ENCODE data around the gene EVPL.
A peak's percentile ranks its signal among the peaks of the same experiment; 100 is the strongest.
"Not testable (repeated sequence)": the region's sequence is repeated elsewhere in the genome, so short reads cannot be mapped to it uniquely, and the experiment has no call there.

EVPL gene

DNA sequence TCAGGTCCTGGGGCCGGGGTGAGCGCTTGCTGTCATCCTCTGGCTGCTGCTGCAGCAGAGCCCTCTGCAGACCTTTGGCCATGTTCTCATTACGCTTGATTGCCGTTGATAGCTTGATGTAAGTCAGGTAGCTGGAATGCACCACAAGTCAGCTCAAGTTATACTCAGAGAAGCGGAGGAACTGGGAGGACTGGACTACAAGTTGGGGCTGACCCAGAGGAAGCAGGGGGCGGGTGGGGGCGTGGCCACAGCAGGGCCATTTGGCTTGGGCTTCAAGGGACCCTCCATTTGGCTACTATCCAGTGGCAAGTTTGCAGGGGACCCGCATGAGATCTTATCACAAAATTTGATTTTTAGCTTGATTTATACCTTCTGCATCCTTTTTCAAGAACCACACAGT, 19.0 kb upstream of the EVPL start:
- DNase-seq, result no peak

DNA sequence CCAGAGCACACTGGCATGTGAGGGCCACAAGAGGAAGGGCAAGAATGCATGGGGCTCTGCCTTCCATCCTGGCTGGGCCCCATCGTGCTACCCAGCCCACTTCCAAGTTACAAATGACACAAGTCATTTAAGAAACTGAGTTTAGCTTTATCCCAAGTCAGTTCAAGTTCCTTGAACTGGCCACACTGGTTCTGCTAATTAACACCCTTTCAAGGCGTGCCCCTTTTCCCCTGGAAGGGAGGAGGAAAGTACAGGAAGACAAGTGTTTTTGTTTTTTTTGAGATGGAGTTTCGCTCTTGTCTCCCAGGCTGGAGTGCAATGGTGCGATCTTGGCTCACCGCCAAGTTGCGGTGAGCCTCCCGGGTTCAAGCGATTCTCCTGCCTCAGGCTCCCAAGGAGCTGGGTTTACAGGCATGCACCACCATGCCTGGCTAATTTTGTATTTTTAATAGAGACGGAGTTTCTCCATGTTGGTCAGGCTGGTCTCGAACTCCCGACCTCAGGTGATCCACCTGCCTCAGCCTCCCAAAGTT, 17.4 kb upstream of the EVPL start:
- DNase-seq, result not testable (repeated sequence)

DNA sequence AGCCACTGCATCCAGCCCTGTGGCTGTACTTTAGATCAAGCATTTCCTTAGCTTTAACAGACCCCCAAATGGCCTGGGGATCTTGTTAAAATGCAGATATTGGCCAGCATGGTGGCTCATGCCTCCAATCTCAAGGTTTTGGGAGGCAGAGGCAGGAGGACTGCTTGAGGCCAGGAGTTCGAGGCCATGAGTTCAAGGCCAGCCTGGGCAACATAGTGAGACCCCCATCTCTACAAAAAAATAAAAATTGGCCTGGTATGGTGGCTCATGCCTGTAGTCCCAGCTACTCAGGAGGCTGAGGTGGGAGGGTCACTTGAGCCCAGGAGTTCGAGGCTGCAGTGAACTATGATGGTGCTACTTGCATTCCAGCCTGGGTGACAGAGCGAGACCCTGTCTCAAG, 15.8 kb upstream of the EVPL start:
- not testable (repeated sequence) for DNase-seq

DNA sequence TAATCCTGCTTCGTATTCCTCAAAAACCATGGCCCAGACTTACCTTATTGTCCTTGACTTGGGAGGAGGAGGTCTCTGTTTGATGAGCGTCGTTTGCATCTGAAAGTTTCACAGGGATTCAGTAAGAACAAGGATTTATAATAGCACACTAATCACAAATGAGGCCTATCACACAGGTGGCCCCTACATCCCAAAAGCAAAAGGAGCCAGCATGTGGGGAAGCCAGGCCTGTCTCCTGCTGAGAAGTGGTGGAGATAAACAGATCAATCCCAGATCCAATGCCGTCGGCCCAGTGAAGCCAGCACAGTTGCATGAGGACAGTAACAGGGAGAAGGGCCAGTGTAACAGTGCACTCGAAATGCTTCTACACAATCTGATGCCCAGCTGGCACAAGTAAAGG, 13.3 kb upstream of the EVPL start:
- no peak for DNase-seq

DNA sequence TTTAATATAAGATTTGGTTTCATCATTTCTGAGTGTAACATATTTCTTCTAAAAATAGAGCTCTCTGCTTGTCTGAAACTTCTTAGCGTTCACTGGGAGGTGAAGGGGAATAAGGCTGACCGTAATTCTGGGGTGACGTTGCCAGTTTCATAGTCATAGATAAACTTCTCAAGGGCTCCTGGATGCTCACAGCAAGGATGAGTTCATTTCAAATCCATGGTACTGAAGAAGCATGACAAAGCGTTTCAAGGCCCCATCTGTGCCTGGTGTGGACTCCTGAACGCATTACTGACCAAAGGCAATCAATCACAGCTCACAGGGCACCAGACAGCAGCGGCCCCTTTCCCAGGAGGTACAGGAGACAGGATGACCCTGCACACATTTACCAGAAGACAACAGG, 12.0 kb upstream of the EVPL start:
- no peak for DNase-seq

DNA sequence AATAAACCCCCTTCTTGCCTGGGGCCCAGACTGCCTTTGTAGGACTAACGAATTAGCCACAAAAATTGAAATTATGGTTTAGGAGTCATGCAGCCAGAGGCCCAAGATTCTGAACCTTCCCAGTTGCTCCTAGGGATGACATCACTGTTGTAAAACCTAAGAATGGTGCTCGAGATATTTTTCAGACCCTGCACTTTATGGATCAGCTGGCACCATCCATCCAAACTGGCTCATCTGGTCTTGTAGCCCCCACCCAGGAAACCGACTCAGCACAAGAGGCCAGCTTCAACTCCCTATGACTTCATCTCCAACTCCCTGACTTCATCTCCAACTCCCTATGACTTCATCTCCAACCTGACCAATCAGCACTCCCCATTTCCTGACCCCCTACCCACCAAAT, 10.9 kb upstream of the EVPL start:
- no peak for DNase-seq

DNA sequence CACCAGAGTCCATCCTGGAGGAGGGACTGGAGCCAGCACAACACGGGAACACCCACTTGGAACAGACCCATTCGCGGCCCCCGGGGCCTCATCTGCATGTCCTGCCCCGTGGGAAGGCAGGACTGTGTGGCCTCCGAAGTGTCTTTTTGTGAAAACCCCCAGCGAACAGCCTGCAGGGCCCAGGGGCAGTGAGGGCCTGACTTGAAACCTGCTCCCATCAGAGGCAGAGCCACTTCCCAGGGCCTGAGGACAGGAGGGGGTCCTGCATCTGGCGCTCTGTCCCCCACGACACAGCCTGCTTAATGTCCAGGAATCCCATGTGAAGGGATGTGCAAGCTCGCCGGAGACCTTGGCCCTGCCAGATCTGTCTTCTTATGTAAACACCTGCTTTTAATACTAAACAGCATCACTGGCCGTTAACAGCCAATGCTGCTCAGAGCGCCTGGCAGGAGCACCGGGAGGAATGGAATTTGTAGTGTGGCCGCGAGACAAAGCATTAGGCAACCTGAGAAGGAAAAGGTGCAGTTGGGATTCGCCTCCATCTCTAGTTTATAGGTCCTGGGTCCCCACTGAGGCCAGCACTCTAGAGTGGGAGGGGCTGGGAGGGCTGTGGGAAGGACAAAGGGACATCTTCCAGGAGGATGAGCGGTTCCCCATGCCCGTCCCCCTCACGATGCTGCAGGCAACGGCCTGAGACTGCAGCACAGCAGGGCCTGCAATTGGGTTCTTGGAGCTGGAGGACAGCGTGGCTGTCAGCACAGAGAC, 9.6 kb upstream of the EVPL start:
- DNase-seq, result peak; percentile 23

DNA sequence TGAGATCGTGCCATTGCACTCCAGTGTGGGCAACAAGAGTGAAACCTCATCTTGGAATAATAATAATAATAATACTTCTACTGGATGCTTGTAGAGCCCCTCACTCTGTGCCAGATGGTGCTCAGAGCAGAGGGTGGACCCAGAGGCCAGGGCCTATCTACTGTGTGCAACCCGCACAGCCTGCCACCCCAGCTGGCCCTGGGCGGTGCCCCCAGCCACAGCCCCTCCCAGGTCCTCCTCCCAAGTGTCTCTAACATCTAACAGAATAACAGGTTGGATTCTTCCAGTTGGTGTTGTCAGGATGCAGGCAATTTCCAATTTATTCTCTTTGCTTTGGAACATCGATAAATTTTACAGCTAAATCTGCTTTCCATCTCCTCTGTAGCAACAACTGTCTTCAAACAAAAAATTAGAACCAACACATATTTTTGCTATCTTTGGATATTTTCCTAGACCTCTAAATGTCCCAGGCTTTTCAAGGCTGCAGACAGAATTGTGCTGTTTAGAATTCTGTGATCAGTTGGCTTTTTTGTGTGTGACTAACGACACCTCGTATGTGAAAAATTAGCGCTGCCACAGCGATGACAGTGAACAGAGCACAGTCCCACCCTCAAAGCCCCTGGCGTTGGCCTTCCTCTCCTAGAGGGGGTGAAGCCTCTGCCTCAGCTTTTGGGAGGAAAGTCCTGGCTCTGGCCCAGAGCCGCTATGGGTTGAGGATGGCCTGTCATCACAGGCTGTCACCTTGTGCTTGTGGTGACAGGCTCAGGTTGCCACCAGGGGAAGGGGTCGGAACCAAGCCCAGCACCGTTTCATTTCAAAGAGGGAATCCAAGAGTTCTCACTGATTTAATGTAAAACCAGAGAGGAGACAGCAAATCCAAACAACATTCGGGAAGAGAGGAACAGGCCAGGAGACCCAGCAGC, 7.6 kb upstream of the EVPL start:
- DNase-seq, result no peak

DNA sequence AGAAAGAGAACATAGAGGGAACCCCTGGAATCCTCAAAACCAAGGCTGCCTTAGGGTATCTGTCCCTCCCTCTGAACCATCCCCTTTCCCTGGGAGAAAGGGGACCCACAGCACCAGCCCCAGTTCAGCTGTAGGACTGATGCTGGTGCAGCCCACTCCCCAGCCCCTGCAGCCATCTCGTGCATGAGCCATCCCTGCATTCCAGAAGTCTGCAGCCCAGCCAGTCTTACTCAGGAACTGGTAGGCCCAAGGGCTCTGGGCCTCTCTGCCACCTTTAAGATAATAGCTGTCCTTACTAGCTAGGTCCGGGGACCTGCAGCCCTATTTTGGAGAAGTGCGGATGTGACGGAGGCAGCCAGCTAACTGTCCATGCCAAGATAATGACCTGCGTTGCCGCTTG, 6.0 kb upstream of the EVPL start:
- DNase-seq, result no peak

DNA sequence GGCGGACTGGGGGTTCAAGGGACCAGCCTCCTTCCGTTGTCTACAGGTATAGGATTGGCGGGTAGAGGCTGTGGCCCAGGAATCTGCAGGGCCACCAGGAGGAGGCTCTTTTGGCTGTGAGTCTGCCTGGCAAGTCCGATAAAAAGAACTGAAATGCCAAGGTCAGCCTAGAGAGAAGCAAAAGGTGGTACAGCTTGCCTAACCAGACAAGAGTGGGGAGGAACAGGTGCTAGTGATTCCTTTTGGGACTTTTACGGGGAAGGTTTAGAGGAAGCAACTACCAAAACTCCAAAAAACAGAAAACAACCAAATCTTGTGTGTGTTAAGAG, 5.6 kb upstream of the EVPL start:
- no peak for DNase-seq

DNA sequence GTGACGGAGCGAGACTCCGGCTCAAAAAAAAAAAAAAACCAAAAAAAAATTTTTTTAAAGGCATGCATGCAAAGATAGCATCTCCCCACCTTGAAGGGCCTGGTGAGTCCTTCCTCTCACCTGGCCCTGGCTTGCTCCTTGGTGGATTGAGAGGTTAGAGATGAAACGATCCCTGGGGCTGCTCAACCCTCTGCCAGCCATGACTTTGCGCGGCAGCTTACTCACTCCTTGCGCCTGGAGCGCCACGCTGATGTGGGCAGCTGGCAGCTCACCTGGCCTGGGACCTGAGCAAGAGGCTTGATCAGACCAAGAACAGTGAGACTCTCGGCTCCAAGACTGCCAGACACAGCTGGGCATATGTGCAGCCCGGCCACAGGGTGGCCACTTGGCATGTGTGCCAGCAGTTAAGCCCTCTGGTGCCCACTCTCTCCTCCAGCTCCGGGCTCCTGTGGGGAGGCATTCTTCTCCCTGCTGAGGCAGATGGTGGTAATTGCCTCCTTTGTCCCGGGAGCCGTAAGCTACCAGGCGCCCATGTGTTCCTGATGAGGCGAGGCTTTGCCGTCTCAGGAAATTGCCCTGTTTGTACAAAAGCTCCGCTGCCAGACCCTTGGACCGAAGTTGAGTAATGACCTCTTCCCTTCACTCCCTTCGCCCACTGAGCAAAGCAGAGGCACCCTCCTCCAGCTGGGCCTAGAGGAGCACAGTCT, 5.1 kb upstream of the EVPL start:
- peak; percentile 39 for DNase-seq

DNA sequence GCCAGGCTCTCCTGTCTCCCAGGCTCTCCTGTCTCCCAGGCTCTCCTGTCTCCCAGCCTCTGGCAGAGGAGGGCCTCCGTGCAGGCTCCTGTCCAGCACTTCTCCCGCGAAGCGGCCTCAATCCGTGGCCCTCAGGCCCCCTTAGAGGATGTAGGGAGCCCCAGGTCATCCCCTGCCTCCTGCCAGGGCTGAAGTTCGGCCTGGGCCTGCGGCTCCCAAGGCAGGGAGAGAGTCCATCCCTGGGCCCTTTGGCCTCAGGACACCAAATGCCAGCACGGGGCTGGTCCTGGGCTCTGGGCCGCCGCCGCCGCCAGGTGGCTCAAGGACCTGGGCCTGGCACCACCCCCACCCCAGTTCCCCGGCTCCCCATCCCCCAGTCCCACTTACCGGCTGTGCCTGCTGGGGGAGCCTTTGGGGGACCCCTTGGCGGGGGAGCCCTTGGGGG, 370 bp downstream of the EVPL start:
- peak; percentile 68 for DNase-seq

DNA sequence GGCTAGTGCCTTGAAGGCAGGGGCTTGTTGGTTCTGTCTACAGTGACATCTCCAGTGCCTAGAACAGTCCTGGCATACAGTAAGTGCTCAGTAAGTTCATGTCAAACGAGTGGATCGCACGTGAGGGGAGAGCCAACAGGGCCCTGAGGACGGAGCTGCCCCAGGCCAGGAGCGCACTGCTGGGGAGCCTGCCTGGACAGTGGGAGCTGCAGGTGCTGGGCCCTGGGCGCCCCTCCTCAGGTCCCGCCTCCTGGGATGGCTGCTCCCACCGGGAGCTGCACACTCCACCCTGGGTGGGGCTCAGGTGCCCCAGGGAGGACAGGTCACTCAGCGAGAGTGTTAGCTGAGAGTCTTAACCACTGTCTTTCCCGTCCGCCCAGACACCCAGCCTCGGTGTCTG, 1.8 kb downstream of the EVPL start:
- DNase-seq, result no peak

DNA sequence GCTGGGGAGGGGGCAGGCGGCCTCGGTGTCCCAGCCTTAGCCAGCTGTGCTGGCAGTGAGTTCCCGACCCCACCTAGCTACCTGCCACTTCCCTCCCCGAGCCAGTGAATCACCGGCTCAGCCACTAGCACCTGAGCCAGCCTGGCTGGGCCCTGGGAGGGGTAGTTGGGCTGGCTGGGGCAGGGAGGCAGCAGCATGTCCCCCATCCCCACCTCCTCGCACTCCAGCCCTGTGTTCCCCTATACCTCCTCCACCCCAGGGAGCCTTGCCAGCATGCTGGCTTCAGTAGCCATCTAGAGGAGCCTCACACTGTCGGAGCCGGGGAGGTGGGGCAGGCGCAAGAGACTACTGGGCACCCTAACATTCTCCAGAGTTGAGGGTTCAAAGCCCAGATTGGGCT, 2.8 kb downstream of the EVPL start:
- no peak for DNase-seq

DNA sequence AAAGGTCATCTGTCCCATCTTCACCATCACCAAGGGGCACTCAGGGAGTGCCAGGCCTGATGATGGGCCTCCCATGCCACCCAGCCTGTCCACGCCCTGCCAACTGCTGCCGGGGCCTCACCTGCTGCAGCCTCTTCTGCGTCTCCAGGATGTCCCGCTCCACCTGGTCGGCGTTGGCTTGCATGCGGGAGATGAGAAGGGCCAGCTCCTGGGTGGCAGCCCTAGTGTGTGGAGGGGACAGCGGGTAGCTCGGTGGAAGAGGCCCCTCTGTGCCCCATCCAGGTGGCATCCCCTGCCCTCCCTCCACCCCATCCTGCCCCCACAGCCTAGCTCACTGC, 3.2 kb downstream of the EVPL start:
- DNase-seq, result no peak

DNA sequence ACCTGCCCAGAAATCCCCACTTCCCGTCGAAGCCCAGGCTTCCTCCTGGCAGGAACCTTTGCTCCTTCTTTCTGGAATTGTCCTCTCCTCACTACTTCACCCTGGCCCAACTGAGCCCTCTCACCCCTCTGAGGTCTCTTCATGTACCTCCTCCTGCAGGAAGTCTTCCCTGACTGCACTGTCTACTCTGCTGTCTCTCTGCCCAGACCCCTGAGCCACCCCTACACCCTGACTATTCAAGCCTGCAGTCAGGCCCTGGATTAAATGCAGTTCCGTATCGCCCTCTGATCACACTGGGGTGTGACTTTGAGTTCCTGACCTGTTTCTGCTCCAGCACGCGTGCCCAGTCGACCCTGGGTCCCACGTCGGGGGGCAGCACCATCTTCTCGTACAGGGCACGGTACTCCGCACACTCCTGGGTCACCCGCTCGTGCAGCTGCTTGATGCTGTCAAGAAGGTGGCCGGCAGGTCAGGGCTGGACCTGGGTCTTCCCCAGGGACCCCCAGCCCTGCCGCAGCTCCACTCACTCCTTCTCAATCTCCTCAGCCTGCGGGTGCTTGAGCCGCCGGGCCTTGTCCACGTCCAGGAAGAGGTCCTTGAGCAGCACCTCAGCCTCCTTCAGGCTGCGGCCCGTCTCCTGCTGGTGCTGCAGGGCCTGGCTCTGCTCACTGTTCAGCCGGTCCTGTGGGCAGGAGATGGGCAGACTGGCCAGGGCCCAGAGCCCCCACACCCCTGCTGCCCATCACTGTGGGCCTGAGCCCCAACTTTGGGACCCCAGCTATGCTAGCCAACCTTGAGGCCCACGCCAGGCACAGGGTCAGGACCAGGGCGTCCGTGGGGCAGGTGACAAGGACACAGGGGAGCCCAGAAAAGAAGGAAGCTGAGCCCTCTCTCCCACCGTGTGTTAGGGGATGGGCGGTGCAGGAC, 3.9 kb downstream of the EVPL start:
- DNase-seq, result no peak

DNA sequence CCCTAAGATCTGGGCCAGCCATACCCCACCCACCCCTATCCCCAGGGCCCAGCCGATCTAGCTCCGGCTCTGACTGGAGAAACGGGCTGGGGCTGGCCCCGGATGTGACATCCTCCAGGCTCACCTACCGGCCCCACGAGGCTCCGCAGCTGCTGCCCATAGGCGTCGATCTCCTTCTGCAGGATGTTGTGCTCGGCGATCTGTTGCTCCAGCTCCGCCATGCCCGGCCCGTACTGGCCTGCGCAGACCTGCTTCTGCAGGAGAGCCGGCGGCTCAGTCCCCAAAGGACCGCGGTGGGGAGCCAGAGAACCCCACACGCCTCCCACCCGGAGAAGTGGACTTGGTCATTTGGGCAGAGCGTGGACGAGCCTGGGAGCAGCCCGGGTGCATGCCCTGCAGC, 4.8 kb downstream of the EVPL start:
- no peak for DNase-seq

DNA sequence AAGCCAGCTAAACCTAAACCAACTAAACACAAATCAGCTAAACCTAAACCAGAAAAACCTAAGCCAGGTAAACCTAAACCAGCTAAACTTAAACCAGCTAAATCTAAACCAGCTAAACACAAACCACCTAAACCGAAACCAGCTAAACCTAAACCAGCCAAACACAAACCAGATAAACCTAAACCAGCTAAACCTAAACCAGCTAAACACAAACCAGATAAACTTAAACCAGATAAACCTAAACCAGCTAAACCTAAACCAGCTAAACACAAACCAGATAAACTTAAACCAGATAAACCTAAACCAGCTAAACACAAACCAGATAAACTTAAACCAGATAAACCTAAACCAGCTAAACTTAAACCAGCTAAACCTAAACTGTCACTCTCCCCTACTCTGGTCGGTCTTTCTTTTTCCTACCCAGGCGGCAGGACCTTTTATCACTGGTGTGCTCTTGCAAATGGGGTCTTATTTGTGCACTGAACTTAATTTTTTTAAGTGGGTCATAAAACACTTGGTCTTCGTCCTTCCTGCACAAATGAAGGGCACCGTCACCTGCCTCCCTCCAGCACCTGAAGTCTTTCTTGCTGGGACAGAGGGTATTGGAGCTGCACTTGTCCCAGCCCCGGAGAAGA, 7.2 kb downstream of the EVPL start:
- DNase-seq, result no peak

DNA sequence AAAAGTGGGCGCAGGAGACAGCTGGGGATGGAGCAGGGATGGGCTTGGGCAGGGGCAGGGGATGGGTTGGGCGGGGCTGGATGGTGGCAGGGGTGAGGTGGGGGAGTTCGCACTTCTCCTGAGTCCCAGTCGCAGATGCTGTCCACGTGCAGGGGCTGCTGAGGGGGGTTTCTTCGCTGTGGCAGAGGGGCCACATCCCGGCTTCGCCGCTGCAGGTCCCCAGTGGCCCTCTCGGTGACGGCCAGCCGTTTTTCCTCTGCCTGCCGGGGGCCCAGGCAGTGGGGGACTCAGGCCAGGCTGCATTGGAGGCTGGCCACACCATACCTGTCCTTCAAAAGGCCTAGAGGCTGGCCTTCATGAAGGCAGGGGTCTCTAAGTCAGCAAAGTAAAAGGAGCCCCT, 8.3 kb downstream of the EVPL start:
- no peak for DNase-seq

DNA sequence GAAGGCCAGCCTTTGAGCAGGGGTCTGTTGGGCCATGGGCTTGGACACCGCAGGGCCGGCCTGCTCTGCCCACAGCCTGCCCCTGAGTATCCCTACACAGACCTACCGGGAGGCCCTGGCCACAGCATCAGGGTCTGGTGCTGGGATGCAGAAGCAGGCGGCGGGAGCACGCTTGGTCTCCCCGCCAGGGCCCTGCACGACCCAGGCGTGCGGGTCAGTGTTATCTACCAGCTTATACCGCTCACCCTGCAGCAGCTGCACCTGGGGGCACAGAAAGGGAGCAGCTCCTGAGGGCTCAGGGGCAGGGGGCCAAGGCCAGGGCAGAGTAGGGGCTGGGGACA, 8.8 kb downstream of the EVPL start:
- DNase-seq, result no peak

DNA sequence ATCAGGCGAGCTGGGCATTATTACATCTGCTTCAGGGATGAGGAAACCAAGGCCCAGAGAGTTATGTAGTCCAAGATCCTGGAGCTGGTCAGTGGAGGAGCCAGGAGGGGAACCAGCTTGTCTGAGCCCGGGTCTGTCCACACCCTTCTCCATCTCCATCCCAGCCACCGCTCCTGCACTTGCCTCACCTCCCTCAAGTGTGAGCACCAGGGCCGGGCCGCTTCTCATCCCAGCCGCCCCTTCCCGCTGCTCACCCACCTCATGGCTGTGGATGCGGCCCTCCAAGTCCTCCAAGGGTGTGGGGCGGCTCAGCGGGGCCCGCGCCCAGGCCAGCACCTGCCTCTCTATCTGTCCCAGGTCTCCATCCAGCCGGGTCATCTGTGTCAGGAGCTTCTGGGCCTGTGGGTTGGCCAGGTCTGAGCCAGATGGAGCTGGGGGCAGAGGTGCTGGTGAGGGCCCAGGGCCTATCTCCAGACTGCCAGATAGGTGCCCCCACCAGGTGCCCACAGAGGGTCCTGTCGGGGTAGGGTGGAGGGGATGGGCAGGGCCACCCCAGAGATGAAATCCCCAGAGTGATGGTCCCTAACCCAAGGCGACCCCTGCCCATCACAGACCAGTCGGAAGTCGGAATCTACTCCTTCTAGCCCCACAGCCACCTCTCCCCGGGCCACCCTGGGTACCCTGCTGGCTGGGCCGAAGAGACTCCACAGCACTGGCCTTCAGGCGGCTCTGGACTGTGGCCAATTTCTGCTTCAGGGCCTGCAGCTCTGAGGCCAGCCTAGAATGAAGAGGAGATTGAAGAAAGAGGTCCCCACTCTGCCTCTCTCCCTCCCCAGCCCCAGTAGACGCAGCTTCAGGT, 9.4 kb downstream of the EVPL start:
- no peak for DNase-seq
